K562 (cell line): ENCODE measurements around the gene GALNT18. TPM values are rescaled to one million over a fixed set of nuclear protein-coding genes. Genes with fewer than 3 reads are reported as not detected.

ENCODE experiments used
- ATAC-seq: fragments of 200-7000 bp; cut with Tn5 transposase; 3 replicates; pipeline ENCODE4 v1.9.1; 2020; ENCODE audit warnings: moderate library complexity
- BruUV-seq: library from RNA; stranded (reverse); fragments of 400-500 nt; replicated peaks from 2 replicates; lab custom pipeline; 2021; lab: Mats Ljungman, UMichigan
- CTCF ChIA-PET: fragments of 300-600 bp; formaldehyde crosslinking; extraction: SDS; loops from one replicate; lab custom pipeline; 2021; ENCODE audit warnings: low intra/inter-chr PET ratio; lab: Yijun Ruan, JAX
- POLR2A ChIA-PET: fragments of 300-600, 350-650 bp; sonication (Branson Sonifier 250); formaldehyde crosslinking; extraction: SDS; loops from one replicate; lab custom pipeline; 2021; ENCODE audit warnings: antibody characterized with exemption, inconsistent platforms; lab: Yijun Ruan, JAX
- DNase-seq, 4 experiments: peaks; one replicate each; pipeline versions ENCODE4 v3.0.0 to v3.0.0-alpha.2; 2011 to 2018; ENCODE audit warnings: low spot score in 3 of 4, mixed read lengths in 3 of 4; ENCODE audit errors: extremely low read depth in 1 of 4
- FAIRE-seq: peaks from 2 replicates; lab custom pipeline; 2011; peaks lifted over from hg19 to GRCh38; lab: Jason Lieb, UNC
- H2AFZ ChIP-seq: 2 replicates; pipeline ENCODE4 v1.6.0; 2011; ENCODE audit warnings: low read depth, low read length, control low read depth, inconsistent platforms
- H3K27ac ChIP-seq: fragments of 200-600 bp; 3 replicates; pipeline ENCODE4 v1.8.0; 2011; ENCODE audit warnings: low read depth, mild to moderate bottlenecking, control low read depth, inconsistent platforms, low read length, moderate library complexity, mixed read lengths; ENCODE audit errors: extremely low read depth
- H3K27me3 ChIP-seq, 2 experiments: fragments of 300-600 bp in 1 of 2; 2 replicates in 1 of 2; 3 replicates in 1 of 2; pipeline versions ENCODE4 v1.6.0 to v1.8.0; 2011; ENCODE audit warnings: inconsistent platforms in 2 of 2, low read length in 2 of 2, mild to moderate bottlenecking in 1 of 2, mixed read lengths in 1 of 2, moderate library complexity in 1 of 2; ENCODE audit not compliant: control insufficient read depth in 2 of 2, insufficient read depth in 2 of 2
- H3K36me3 ChIP-seq: fragments of 300-600 bp; 3 replicates; pipeline ENCODE4 v1.8.0; 2011; ENCODE audit warnings: mild to moderate bottlenecking, low read length, inconsistent platforms; ENCODE audit not compliant: control insufficient read depth, insufficient read depth
- H3K4me1 ChIP-seq, 2 experiments: fragments of 200-600 bp in 1 of 2; replicated peaks in 1 of 2; 2 replicates in 1 of 2; 3 replicates in 1 of 2; pipeline versions ENCODE4 v1.5.1 to v1.8.0; 2011; ENCODE audit warnings: inconsistent platforms in 2 of 2, low read length in 2 of 2, mild to moderate bottlenecking in 1 of 2, mixed read lengths in 1 of 2, moderate library complexity in 1 of 2; ENCODE audit not compliant: control insufficient read depth in 2 of 2, insufficient read depth in 2 of 2
- H3K4me2 ChIP-seq: 2 replicates; pipeline ENCODE4 v1.6.1; 2011; ENCODE audit warnings: low read length, control low read depth, inconsistent platforms, mixed read lengths; ENCODE audit not compliant: insufficient read depth
- H3K4me3 ChIP-seq: fragments of 200-600 bp; sonication (generic), shearing (Covaris generic); 2 replicates; pipeline ENCODE4 v1.5.1; 2016; ENCODE audit warnings: control low read depth, inconsistent platforms
- H3K79me2 ChIP-seq: fragments of 200-600 bp; 3 replicates; pipeline ENCODE4 v1.8.0; 2011; ENCODE audit warnings: low read length, inconsistent platforms; ENCODE audit not compliant: control insufficient read depth, insufficient read depth
- H3K9ac ChIP-seq, 2 experiments: 2 replicates each; pipeline versions ENCODE4 v1.6.0 to v1.6.1; 2011; ENCODE audit warnings: low read depth in 2 of 2, low read length in 2 of 2, control low read depth in 1 of 2, inconsistent platforms in 1 of 2, mild to moderate bottlenecking in 1 of 2, mixed read lengths in 1 of 2; ENCODE audit not compliant: insufficient read depth in 1 of 2
- H3K9me1 ChIP-seq: one replicate; pipeline ENCODE4 v1.6.0; 2011; ENCODE audit warnings: inconsistent platforms, mild to moderate bottlenecking, low read length, moderate library complexity; ENCODE audit not compliant: control insufficient read depth, insufficient read depth
- H3K9me3 ChIP-seq: replicated peaks from 2 replicates; pipeline ENCODE4 v1.5.1; 2011; ENCODE audit warnings: low read depth, low read length, inconsistent platforms; ENCODE audit not compliant: control insufficient read depth, insufficient read depth
- H4K20me1 ChIP-seq: replicated peaks from 2 replicates; pipeline ENCODE4 v1.6.1; 2011; ENCODE audit warnings: low read length, inconsistent platforms, mixed read lengths; ENCODE audit not compliant: control insufficient read depth, insufficient read depth
- ARHGAP35 ChIP-seq: fragments of 450-650 bp; IDR thresholded peaks from 2 replicates; pipeline ENCODE4 v1.6.1; 2018; ENCODE audit not compliant: partially characterized antibody
- COPS2 ChIP-seq: fragments of 450-650 bp; conservative IDR thresholded peaks from 2 replicates; pipeline ENCODE4 v1.6.1; 2016; ENCODE audit warnings: mild to moderate bottlenecking, moderate library complexity
- ESRRA ChIP-seq: fragments of 450-650 bp; IDR thresholded peaks from 2 replicates; pipeline ENCODE4 v1.6.1; 2014; ENCODE audit warnings: low read depth, mild to moderate bottlenecking, moderate library complexity, borderline replicate concordance
- FOSL1 ChIP-seq: fragments of 200-800 bp; sonication (Bioruptor generic); conservative IDR thresholded peaks from 2 replicates; pipeline ENCODE4 v1.6.1; 2016; ENCODE audit warnings: missing genetic modification characterization, missing compliant biosample characterization
- TARDBP ChIP-seq: fragments of 450-650 bp; IDR thresholded peaks from 2 replicates; pipeline ENCODE4 v1.6.1; 2016
- ZNF324 ChIP-seq: fragments of 250-450 bp; sonication (Bioruptor Pico); IDR thresholded peaks from 2 replicates; pipeline ENCODE4 v1.4.0; 2020; ENCODE audit warnings: mild to moderate bottlenecking
- WGBS: fragments of 100-300 bp; shearing (Covaris generic); methylation state at CpG from one replicate; pipeline ENCODE4 v1.1.6; 2016; ENCODE audit warnings: low coverage, mixed read lengths; ENCODE audit not compliant: insufficient coverage; ENCODE audit errors: missing lambda C conversion rate; 5-methylcytosine and 5-hydroxymethylcytosine counted together
- in situ Hi-C: fragments of 300-500 bp; cut with MboI; formaldehyde crosslinking; loops from 4 replicates; pipeline ENCODE4 v1.15.0; 2018; ENCODE audit warnings: inconsistent platforms, mixed read lengths
- intact Hi-C: fragments of 100-400 bp; cut with micrococcal nuclease; formaldehyde crosslinking; loops from 2 replicates; pipeline ENCODE4 v1.14.2; 2022
- polyA plus RNA-seq, 8 experiments: library from polyadenylated mRNA; depleted of rRNA in 4 of 8; stranded (reverse) in 5 of 8; unstranded in 3 of 8; fragments of >200 nt; fragmentation: Nextera tagmentation in 2 of 8; fragmentation: Illumina TruSeq in 1 of 8; extraction: Ambion mirVana in 2 of 8; extraction: Trizol in 1 of 8; gene quantifications; 2 replicates each; pipeline versions ENCODE4 v1.2.1 to v1.2.3, GENCODE V29; 2011 to 2014; ENCODE audit warnings: inconsistent platforms in 1 of 8, missing spikeins in 1 of 8
- total RNA-seq, 7 experiments: library from RNA; depleted of rRNA in 6 of 7; stranded (reverse); fragments of >200 nt in 6 of 7; fragmentation: Illumina TruSeq in 2 of 7; extraction: Trizol in 2 of 7; gene quantifications; 2 replicates each; pipeline versions ENCODE4 v1.2.1 to v1.2.3, GENCODE V29; 2011 to 2021; ENCODE audit warnings: low replicate concordance in 1 of 7
- TF ChIP-seq, protein P1 (sequence below): fragments of 250-450 bp; sonication (Bioruptor Pico); IDR thresholded peaks from 2 replicates; pipeline ENCODE4 v1.4.0; 2020
- TF ChIP-seq, protein P2 (sequence below): fragments of 250-450 bp; sonication (Bioruptor Pico); IDR thresholded peaks from 2 replicates; pipeline ENCODE4 v1.4.0; 2020; ENCODE audit warnings: mild to moderate bottlenecking, moderate library complexity, borderline replicate concordance
- TF ChIP-seq, protein P3 (sequence below): fragments of 250-450 bp; sonication (Bioruptor Pico); IDR thresholded peaks from 2 replicates; pipeline ENCODE4 v1.8.0; 2021; ENCODE audit warnings: moderate library complexity, mild to moderate bottlenecking, inconsistent platforms

GALNT18 gene
- total and polyA plus RNA-seq, 9 of the 15 experiments (the other 6 are each of a cell fraction or from before 2014, with no cell fraction given), result not detected

DNA sequence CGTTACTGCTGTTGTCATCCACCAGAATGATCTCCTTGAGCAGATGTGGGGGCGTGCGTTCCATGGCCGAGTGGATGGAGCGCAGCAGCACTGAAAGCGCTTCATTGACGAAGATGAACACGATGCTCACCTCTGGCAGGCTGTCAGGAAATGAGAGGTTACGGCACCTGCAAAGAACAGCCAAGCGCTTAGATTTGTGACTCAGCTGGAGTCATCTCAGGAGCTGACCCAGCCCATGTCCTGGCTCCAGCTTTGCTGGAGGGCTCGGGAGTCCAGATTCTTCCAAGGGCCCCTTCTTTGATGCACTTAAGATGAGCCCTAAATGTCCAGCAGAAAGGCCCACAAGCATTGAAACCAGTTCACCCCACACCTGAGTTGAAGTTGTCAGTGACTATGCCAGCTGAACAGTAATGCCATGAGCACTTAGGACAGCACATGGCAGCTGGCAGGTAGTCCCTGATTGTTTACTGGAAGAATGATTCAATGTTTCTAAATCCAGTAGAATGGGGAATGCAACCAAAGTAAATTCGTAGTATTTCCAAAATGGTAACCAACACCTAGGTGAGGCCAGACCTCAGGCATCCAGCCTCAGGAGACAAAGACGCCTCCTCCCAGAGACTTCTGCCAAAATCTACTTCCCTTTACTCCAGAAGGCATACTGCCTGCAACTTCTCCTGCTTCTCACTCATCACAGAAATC lies 189.0 kb downstream of the GALNT18 start:
- ATAC-seq (no peak), DNase-seq (no peak), FAIRE-seq (no peak)
- no TSS peak for BruUV-seq
- Histone ChIP-seq H3K9ac (no peak overlapping the region), H4K20me1 (no peaks in the 10 kb centered on the region; the same call in 1 of the 2 replicates), H3K9me1 (no peaks in the 10 kb centered on the region), H2AFZ (no peak overlapping the region), H3K27me3 (peaks cover 5 to 44% of the 10 kb centered on the region in 2 experiments; a peak in 4 of 5 replicates), H3K9me3 (no peaks in the 10 kb centered on the region), H3K27ac (no peak overlapping the region), H3K36me3 (no peaks in the 10 kb centered on the region), H3K4me3 (no peak overlapping the region), H3K79me2 (no peaks in the 10 kb centered on the region), H3K4me2 (no peak overlapping the region)
- POLR2A ChIA-PET, result interaction anchor here (0.6 kb wide), 1 partner anchor 71 kb away, joined by 3 read pairs; no protein-coding TSS in a partner anchor
- in situ Hi-C loops (no loop called here), intact Hi-C loops (no loop called here)
- 1% methylated on average over 13 of the region's 13 CpGs for WGBS
- TF ChIP-seq, protein P1, sequence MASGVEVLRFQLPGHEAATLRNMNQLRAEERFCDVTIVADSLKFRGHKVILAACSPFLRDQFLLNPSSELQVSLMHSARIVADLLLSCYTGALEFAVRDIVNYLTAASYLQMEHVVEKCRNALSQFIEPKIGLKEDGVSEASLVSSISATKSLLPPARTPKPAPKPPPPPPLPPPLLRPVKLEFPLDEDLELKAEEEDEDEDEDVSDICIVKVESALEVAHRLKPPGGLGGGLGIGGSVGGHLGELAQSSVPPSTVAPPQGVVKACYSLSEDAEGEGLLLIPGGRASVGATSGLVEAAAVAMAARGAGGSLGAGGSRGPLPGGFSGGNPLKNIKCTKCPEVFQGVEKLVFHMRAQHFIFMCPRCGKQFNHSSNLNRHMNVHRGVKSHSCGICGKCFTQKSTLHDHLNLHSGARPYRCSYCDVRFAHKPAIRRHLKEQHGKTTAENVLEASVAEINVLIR (CRISPR knock-in tag), result no peak
- TF ChIP-seq FOSL1, result no peak
- TF ChIP-seq, all 486 proteins: peak for 0
- H3K4me1 ChIP-seq, result no peaks in the 10 kb centered on the region
- CTCF ChIA-PET, result no interaction called here

DNA sequence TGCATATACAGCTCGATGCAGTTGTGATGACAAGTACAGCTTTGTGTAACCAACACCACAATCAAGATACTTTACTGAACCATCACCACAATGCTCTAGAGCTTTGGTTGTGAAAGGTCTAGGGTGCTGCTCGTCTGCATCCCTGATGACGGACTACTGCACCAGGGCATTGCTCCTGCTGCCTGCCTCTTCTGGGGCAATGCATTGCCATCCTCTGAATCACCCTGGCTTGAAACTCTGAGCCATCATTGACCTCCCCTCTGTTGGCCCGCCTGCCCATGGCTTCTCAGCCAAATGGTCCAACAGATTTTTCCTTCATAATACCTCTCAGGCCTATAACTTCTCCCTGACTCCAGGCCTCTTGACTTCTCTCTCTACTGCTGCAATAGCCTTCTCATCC lies 191.4 kb downstream of the GALNT18 start:
- FAIRE-seq (no peak), DNase-seq (no peak), ATAC-seq (no peak)
- intact Hi-C loops (no loop called here), in situ Hi-C loops (no loop called here)
- H3K9ac ChIP-seq, result no peak overlapping the region
- no peaks in the 10 kb centered on the region for H3K79me2 ChIP-seq
- H2AFZ ChIP-seq, result no peak overlapping the region
- no peak overlapping the region for H3K27ac ChIP-seq
- WGBS, result 0% methylated on average over 4 of the region's 4 CpGs
- CTCF ChIA-PET, result no interaction called here
- peaks cover 5 to 40% of the 10 kb centered on the region in 2 experiments; a peak in 3 of 5 replicates for H3K27me3 ChIP-seq
- H3K36me3 ChIP-seq, result no peaks in the 10 kb centered on the region
- no peaks in the 10 kb centered on the region for H3K4me1 ChIP-seq
- no TSS peak for BruUV-seq
- POLR2A ChIA-PET, result no interaction called here
- H3K9me1 ChIP-seq, result no peaks in the 10 kb centered on the region
- no peak overlapping the region for H3K4me3 ChIP-seq
- H4K20me1 ChIP-seq, result no peaks in the 10 kb centered on the region; the same call in 1 of the 2 replicates
- H3K9me3 ChIP-seq, result no peaks in the 10 kb centered on the region
- no peak overlapping the region for H3K4me2 ChIP-seq
- TF ChIP-seq ESRRA, result no peak
- TF ChIP-seq, protein P2, sequence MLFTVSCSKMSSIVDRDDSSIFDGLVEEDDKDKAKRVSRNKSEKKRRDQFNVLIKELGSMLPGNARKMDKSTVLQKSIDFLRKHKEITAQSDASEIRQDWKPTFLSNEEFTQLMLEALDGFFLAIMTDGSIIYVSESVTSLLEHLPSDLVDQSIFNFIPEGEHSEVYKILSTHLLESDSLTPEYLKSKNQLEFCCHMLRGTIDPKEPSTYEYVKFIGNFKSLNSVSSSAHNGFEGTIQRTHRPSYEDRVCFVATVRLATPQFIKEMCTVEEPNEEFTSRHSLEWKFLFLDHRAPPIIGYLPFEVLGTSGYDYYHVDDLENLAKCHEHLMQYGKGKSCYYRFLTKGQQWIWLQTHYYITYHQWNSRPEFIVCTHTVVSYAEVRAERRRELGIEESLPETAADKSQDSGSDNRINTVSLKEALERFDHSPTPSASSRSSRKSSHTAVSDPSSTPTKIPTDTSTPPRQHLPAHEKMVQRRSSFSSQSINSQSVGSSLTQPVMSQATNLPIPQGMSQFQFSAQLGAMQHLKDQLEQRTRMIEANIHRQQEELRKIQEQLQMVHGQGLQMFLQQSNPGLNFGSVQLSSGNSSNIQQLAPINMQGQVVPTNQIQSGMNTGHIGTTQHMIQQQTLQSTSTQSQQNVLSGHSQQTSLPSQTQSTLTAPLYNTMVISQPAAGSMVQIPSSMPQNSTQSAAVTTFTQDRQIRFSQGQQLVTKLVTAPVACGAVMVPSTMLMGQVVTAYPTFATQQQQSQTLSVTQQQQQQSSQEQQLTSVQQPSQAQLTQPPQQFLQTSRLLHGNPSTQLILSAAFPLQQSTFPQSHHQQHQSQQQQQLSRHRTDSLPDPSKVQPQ (CRISPR knock-in tag), result no peak
- TF ChIP-seq, protein P3, sequence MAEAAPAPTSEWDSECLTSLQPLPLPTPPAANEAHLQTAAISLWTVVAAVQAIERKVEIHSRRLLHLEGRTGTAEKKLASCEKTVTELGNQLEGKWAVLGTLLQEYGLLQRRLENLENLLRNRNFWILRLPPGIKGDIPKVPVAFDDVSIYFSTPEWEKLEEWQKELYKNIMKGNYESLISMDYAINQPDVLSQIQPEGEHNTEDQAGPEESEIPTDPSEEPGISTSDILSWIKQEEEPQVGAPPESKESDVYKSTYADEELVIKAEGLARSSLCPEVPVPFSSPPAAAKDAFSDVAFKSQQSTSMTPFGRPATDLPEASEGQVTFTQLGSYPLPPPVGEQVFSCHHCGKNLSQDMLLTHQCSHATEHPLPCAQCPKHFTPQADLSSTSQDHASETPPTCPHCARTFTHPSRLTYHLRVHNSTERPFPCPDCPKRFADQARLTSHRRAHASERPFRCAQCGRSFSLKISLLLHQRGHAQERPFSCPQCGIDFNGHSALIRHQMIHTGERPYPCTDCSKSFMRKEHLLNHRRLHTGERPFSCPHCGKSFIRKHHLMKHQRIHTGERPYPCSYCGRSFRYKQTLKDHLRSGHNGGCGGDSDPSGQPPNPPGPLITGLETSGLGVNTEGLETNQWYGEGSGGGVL (CRISPR knock-in tag), result no peak
- no peak for TF ChIP-seq ARHGAP35
- TF ChIP-seq TARDBP, result no peak
- TF ChIP-seq ZNF324 (CRISPR knock-in tag), result no peak
- TF ChIP-seq COPS2, result no peak
